HepG2 (cell line): Measurements from ENCODE around the gene INHA. TPM values are rescaled to one million over a fixed set of nuclear protein-coding genes. Genes with fewer than 3 reads are reported as not detected.

Experiments used
- AGO2 ChIP-seq: fragments of 200-400 bp; formaldehyde crosslinking; optimal IDR thresholded peaks from 2 replicates; pipeline ENCODE3; 2017; ENCODE audit warnings: mild to moderate bottlenecking, low read depth, low read length, moderate library complexity
- HNRNPH1 ChIP-seq: fragments of 200-400 bp; formaldehyde crosslinking; optimal IDR thresholded peaks from 2 replicates; pipeline ENCODE3; 2017; ENCODE audit warnings: mild to moderate bottlenecking, low read depth, low read length
- KDM1A ChIP-seq: IDR thresholded peaks from 2 replicates; pipeline ENCODE4 v1.6.1; 2016; ENCODE audit warnings: missing compliant biosample characterization
- KDM6A ChIP-seq: IDR thresholded peaks from 2 replicates; pipeline ENCODE4 v1.6.1; 2016; ENCODE audit warnings: low read depth
- KLF16 ChIP-seq, 2 experiments: sonication (generic) in 1 of 2; formaldehyde crosslinking in 1 of 2; IDR thresholded peaks; 2 replicates each; pipeline versions ENCODE4 v1.6.1 to v1.8.0; 2016 to 2023; ENCODE audit warnings: missing genetic modification reagents in 2 of 2, missing compliant biosample characterization in 1 of 2
- LCORL ChIP-seq, 2 experiments: fragments of 450-650 bp in 1 of 2; sonication (generic) in 1 of 2; formaldehyde crosslinking in 1 of 2; IDR thresholded peaks; 2 replicates each; pipeline versions ENCODE4 v1.5.0 to v1.6.1; 2017 to 2020; ENCODE audit warnings: antibody characterized with exemption in 1 of 2, missing genetic modification reagents in 1 of 2
- MIER2 ChIP-seq: IDR thresholded peaks from 2 replicates; pipeline ENCODE4 v1.6.1; 2016; ENCODE audit warnings: missing biosample characterization, missing genetic modification reagents
- NAIF1 ChIP-seq: sonication (generic); formaldehyde crosslinking; IDR thresholded peaks from 2 replicates; pipeline ENCODE4 v1.5.0; 2020; ENCODE audit warnings: mild to moderate bottlenecking, missing genetic modification reagents, borderline replicate concordance
- NFKBIZ ChIP-seq: IDR thresholded peaks from 2 replicates; pipeline ENCODE4 v1.6.1; 2018; ENCODE audit warnings: missing genetic modification reagents, missing compliant biosample characterization
- NR1H2 ChIP-seq: sonication (generic); formaldehyde crosslinking; IDR thresholded peaks from 2 replicates; pipeline ENCODE4 v1.8.1; 2022; ENCODE audit warnings: low read depth, missing genetic modification reagents, borderline replicate concordance
- SIX4 ChIP-seq: sonication (generic); formaldehyde crosslinking; IDR thresholded peaks from 2 replicates; pipeline ENCODE4 v1.4.0; 2020; ENCODE audit warnings: missing genetic modification reagents
- SYNCRIP ChIP-seq: fragments of 200-400 bp; formaldehyde crosslinking; IDR thresholded peaks from 2 replicates; pipeline ENCODE4 v1.6.1; 2018; ENCODE audit warnings: mild to moderate bottlenecking, low read depth, low read length; ENCODE audit not compliant: insufficient read depth
- TBP ChIP-seq: sonication (generic); formaldehyde crosslinking; IDR thresholded peaks from 2 replicates; pipeline ENCODE4 v1.5.0; 2020; ENCODE audit warnings: missing genetic modification reagents
- ZFAT ChIP-seq: sonication (generic); formaldehyde crosslinking; conservative IDR thresholded peaks from 2 replicates; pipeline ENCODE4 v1.8.1; 2023; ENCODE audit warnings: missing genetic modification reagents, inconsistent platforms
- ZMYM2 ChIP-seq: sonication (generic); formaldehyde crosslinking; IDR thresholded peaks from 2 replicates; pipeline ENCODE4 v1.8.0; 2022; ENCODE audit warnings: mild to moderate bottlenecking, missing genetic modification reagents
- polyA plus RNA-seq, 8 experiments: library from polyadenylated mRNA; depleted of rRNA in 3 of 8; stranded (reverse) in 7 of 8; unstranded in 1 of 8; fragments of >200 nt; fragmentation: Illumina TruSeq in 4 of 8; extraction: Trizol in 4 of 8; gene quantifications; 2 replicates each; pipeline versions ENCODE4 v1.2.1 to v1.2.3, GENCODE V29; 2011 to 2016; ENCODE audit warnings: low read depth in 4 of 8, missing spikeins in 1 of 8, mixed read lengths in 1 of 8; ENCODE audit not compliant: insufficient read depth in 1 of 8
- total RNA-seq, 5 experiments: library from RNA; depleted of rRNA; stranded (reverse); fragments of >200 nt; fragmentation: Illumina TruSeq; extraction: Trizol; gene quantifications; 2 replicates each; pipeline ENCODE4 v1.2.3, GENCODE V29; 2016; ENCODE audit warnings: low read depth in 1 of 5
- TF ChIP-seq, protein P1 (sequence below): IDR thresholded peaks from 2 replicates; pipeline ENCODE4 v1.6.1; 2016; ENCODE audit warnings: low read depth, missing genetic modification reagents, missing compliant biosample characterization
- TF ChIP-seq, protein P2 (sequence below): sonication (generic); formaldehyde crosslinking; conservative IDR thresholded peaks from 2 replicates; pipeline ENCODE4 v1.4.0; 2020; ENCODE audit warnings: missing genetic modification reagents
- TF ChIP-seq, protein P3 (sequence below): IDR thresholded peaks from 2 replicates; pipeline ENCODE4 v1.6.1; 2012; ENCODE audit warnings: low read depth, low read length, improper control_type of control experiment

Gene INHA
- total and polyA plus RNA-seq, 2 of the 13 experiments (the other 11 are each of a cell fraction or from before 2014, with no cell fraction given), result 4.1 to 15.2 TPM

DNA sequence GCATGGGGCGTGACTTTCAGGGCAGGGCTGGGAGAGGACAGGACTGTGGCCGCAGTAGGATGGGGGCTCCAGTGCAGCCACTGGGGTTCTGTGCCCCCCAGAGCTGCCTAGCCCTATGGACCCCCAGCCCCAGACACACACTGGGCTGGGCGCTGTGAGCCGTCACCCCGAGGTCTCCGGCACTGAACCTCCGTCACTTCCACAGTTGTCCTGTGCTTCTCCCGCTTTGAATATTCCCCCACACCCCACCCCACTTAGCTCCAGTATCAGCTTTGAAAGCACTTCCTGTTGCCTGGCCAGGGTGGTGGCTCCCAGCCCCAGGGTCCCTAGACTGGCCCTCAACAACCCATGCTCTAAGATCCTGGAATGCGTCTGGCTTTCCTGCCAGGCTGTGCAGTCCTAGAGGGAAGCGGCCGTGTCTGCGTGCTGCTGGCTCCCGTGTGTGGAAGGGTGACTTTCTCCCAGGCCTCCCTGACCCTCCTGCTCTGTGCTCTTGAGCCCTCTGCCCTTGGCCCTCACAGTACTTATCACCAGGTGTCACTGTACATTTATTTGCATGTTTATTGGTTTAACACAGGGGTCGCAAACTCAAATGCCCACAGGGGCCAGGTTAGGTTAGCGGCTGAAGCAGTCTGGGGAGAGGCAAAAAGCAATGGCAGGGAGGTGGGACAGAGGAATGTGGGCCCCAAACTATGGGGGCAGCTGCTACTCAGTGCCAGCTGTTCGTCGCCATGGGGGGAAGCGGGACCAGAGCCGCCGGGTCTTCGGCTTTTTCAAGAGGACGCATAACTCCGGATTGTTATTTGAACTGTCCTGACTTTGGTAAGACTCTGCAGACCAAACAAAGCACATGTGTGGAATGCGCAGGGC is 10.7 kb upstream of the INHA start (continued):
- TF ChIP-seq NR1H2 (CRISPR knock-in tag) (no peak), KDM6A (CRISPR knock-in tag) (no peak), MIER2 (CRISPR knock-in tag) (no peak), SYNCRIP (no peak), ZMYM2 (no peak), NAIF1 (CRISPR knock-in tag) (no peak), LCORL (IDR thresholded peaks at IDR 0.05) (no peak), LCORL (CRISPR knock-in tag; IDR thresholded peaks at IDR 0.05) (peak; percentile 56; the same call in 1 of the 2 replicates), KLF16 (CRISPR knock-in tag; IDR thresholded peaks at IDR 0.05) (no peak), NFKBIZ (CRISPR knock-in tag) (no peak), TBP (CRISPR knock-in tag) (no peak), ZFAT (no peak), HNRNPH1 (no peak), AGO2 (peak; percentile 97), SIX4 (CRISPR knock-in tag) (no peak), KDM1A (no peak)
- TF ChIP-seq, protein P1, sequence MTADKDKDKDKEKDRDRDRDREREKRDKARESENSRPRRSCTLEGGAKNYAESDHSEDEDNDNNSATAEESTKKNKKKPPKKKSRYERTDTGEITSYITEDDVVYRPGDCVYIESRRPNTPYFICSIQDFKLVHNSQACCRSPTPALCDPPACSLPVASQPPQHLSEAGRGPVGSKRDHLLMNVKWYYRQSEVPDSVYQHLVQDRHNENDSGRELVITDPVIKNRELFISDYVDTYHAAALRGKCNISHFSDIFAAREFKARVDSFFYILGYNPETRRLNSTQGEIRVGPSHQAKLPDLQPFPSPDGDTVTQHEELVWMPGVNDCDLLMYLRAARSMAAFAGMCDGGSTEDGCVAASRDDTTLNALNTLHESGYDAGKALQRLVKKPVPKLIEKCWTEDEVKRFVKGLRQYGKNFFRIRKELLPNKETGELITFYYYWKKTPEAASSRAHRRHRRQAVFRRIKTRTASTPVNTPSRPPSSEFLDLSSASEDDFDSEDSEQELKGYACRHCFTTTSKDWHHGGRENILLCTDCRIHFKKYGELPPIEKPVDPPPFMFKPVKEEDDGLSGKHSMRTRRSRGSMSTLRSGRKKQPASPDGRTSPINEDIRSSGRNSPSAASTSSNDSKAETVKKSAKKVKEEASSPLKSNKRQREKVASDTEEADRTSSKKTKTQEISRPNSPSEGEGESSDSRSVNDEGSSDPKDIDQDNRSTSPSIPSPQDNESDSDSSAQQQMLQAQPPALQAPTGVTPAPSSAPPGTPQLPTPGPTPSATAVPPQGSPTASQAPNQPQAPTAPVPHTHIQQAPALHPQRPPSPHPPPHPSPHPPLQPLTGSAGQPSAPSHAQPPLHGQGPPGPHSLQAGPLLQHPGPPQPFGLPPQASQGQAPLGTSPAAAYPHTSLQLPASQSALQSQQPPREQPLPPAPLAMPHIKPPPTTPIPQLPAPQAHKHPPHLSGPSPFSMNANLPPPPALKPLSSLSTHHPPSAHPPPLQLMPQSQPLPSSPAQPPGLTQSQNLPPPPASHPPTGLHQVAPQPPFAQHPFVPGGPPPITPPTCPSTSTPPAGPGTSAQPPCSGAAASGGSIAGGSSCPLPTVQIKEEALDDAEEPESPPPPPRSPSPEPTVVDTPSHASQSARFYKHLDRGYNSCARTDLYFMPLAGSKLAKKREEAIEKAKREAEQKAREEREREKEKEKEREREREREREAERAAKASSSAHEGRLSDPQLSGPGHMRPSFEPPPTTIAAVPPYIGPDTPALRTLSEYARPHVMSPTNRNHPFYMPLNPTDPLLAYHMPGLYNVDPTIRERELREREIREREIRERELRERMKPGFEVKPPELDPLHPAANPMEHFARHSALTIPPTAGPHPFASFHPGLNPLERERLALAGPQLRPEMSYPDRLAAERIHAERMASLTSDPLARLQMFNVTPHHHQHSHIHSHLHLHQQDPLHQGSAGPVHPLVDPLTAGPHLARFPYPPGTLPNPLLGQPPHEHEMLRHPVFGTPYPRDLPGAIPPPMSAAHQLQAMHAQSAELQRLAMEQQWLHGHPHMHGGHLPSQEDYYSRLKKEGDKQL, result no peak
- TF ChIP-seq, protein P2, sequence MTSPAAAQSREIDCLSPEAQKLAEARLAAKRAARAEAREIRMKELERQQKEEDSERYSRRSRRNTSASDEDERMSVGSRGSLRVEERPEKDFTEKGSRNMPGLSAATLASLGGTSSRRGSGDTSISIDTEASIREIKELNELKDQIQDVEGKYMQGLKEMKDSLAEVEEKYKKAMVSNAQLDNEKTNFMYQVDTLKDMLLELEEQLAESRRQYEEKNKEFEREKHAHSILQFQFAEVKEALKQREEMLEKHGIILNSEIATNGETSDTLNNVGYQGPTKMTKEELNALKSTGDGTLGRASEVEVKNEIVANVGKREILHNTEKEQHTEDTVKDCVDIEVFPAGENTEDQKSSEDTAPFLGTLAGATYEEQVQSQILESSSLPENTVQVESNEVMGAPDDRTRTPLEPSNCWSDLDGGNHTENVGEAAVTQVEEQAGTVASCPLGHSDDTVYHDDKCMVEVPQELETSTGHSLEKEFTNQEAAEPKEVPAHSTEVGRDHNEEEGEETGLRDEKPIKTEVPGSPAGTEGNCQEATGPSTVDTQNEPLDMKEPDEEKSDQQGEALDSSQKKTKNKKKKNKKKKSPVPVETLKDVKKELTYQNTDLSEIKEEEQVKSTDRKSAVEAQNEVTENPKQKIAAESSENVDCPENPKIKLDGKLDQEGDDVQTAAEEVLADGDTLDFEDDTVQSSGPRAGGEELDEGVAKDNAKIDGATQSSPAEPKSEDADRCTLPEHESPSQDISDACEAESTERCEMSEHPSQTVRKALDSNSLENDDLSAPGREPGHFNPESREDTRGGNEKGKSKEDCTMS (CRISPR knock-in tag), result no peak
- TF ChIP-seq, protein P3, sequence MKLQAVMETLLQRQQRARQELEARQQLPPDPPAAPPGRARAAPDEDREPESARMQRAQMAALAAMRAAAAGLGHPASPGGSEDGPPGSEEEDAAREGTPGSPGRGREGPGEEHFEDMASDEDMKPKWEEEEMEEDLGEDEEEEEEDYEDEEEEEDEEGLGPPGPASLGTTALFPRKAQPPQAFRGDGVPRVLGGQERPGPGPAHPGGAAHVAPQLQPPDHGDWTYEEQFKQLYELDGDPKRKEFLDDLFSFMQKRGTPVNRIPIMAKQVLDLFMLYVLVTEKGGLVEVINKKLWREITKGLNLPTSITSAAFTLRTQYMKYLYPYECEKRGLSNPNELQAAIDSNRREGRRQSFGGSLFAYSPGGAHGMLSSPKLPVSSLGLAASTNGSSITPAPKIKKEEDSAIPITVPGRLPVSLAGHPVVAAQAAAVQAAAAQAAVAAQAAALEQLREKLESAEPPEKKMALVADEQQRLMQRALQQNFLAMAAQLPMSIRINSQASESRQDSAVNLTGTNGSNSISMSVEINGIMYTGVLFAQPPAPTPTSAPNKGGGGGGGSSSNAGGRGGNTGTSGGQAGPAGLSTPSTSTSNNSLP, result no peak
